ENCODE results near the gene TNK2. TPM values are rescaled to one million over a fixed set of nuclear protein-coding genes. Genes with fewer than 3 reads are reported as not detected.

TNK2 gene
- total RNA-seq, 1 experiment from 2014 or later: 55.1 TPM

DNA sequence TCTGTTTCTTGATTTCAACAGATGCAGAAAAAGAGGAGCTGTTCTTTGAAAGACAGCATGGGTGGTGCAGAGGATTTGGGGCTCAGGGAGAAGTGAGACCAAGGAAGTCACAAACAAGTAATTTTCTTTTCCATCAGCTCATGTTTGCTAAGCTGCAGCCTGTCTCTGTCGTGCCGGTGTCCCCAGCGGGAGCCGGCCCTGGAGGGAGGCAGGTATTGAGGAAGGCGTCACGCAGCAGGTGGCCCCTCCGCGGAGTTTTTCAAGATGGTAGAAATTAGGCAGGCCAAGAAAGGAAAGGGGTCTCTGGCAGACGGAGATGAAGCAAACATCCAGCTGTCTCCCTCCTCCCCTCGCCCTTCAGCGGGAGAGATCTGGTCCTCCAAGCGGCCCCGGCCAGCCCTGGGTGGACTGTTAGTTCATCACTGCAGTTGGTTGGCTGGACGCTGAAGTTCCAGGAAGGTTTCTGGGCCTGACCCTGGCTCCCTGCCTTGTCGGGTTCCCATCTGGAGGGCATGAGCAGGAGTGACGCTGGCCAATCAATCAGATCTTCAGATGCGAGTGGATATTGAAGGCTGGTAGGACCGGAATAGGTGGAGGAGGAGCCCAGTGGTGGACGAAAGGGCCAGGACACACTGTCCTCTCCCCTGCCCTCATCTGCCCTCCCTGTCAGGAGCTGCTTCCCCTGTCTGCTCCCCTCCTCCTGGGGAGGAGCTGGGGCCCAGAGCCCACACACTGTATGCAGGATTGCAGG is 68.9 kb downstream of the TNK2 start:
- POLR2A ChIA-PET: no interaction called here
- no peaks in the 10 kb centered on the region for H3K9me2 ChIP-seq (ENCODE audit: insufficient read depth)
- H3K4me3 ChIP-seq (replicated peaks in 1 of 2; ENCODE audit: low read depth in 1 of 2, low read length in 2 of 2): no peak overlapping the region
- CTCF ChIA-PET: no interaction called here
- H3K36me3 ChIP-seq (ENCODE audit: control insufficient read depth in 1 of 2, insufficient read depth in 2 of 2, low read length in 2 of 2): no peaks in the 10 kb centered on the region
- TF ChIP-seq SP1 (IDR thresholded peaks at IDR 0.05; ENCODE audit: low read depth): no peak
- H3K9me3 ChIP-seq (ENCODE audit: control insufficient read depth in 1 of 2, insufficient read depth in 1 of 2, low read depth in 1 of 2, low read length in 2 of 2): no peaks in the 10 kb centered on the region
- no peak overlapping the region for H2AFZ ChIP-seq (ENCODE audit: low read depth, low read length, poor library complexity, severe bottlenecking)
- no TSS peak for BruUV-seq (replicated peaks)
- H3K27me3 ChIP-seq (ENCODE audit: insufficient read depth, low read length): no peaks in the 10 kb centered on the region
- H3K27ac ChIP-seq (ENCODE audit: low read depth, low read length): no peak overlapping the region
- H4K20me1 ChIP-seq (ENCODE audit: insufficient read depth): no peaks in the 10 kb centered on the region
- H3K9ac ChIP-seq (ENCODE audit: low read length): no peak overlapping the region
- ATAC-seq: no peak; the same call in 1 of the 2 replicates
- RAD21 ChIA-PET (ENCODE audit: low non-redundant PET in 1 of 2, low total read pairs in 2 of 2, uncharacterized antibody in 2 of 2, unreplicated experiment in 2 of 2): no interaction called here
- intact Hi-C loops (cut with micrococcal nuclease): no loop called here
- no peaks in the 10 kb centered on the region for H3K79me2 ChIP-seq (ENCODE audit: insufficient read depth, low read length)
- H3K4me2 ChIP-seq (ENCODE audit: low read length): no peak overlapping the region
- no peaks in the 10 kb centered on the region for H3K4me1 ChIP-seq (ENCODE audit: control insufficient read depth in 1 of 2, insufficient read depth in 2 of 2, low read length in 2 of 2)
- DNase-seq (ENCODE audit: low read depth, low spot score): no peak

DNA sequence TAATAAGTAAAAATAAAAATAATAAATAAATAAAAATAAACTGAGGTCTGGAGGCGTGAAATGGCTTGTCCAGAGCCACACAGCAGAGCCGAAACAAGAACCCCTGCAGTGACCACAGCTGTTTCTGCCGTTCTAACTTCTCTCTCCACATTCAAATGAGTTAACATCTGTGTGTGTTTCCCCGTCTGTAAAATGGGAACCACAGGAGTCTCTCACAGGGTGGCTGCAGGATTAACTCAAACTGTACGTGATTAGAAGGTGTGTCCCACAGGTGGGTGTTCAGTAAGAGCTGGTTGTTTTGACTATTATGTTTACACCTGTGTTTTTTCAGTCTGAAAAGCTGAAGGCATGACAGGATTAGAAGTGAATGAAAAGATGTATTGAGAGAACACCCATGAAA is 69.6 kb downstream of the TNK2 start:
- no peak for DNase-seq (ENCODE audit: low read depth, low spot score)
- Histone ChIP-seq H3K4me2 (ENCODE audit: low read length) (no peak overlapping the region), H3K4me3 (replicated peaks in 1 of 2; ENCODE audit: low read depth in 1 of 2, low read length in 2 of 2) (no peak overlapping the region), H3K4me1 (ENCODE audit: control insufficient read depth in 1 of 2, insufficient read depth in 2 of 2, low read length in 2 of 2) (no peaks in the 10 kb centered on the region), H3K9me2 (ENCODE audit: insufficient read depth) (no peaks in the 10 kb centered on the region), H3K36me3 (ENCODE audit: control insufficient read depth in 1 of 2, insufficient read depth in 2 of 2, low read length in 2 of 2) (no peaks in the 10 kb centered on the region), H3K9ac (ENCODE audit: low read length) (no peak overlapping the region), H3K9me3 (ENCODE audit: control insufficient read depth in 1 of 2, insufficient read depth in 1 of 2, low read depth in 1 of 2, low read length in 2 of 2) (no peaks in the 10 kb centered on the region), H3K27me3 (ENCODE audit: insufficient read depth, low read length) (no peaks in the 10 kb centered on the region), H3K79me2 (ENCODE audit: insufficient read depth, low read length) (no peaks in the 10 kb centered on the region), H3K27ac (ENCODE audit: low read depth, low read length) (no peak overlapping the region), H2AFZ (ENCODE audit: low read depth, low read length, poor library complexity, severe bottlenecking) (no peak overlapping the region), H4K20me1 (ENCODE audit: insufficient read depth) (no peaks in the 10 kb centered on the region)
- ChIA-PET POLR2A (no interaction called here), RAD21 (ENCODE audit: low non-redundant PET in 1 of 2, low total read pairs in 2 of 2, uncharacterized antibody in 2 of 2, unreplicated experiment in 2 of 2) (no interaction called here), CTCF (no interaction called here)
- TF ChIP-seq CBX3 (IDR thresholded peaks at IDR 0.05; ENCODE audit: low read depth) (no peak), POLR2AphosphoS5 (IDR thresholded peaks at IDR 0.05; ENCODE audit: low read depth, low read length) (no peak), SP1 (IDR thresholded peaks at IDR 0.05; ENCODE audit: low read depth) (no peak), EZH2phosphoT487 (IDR thresholded peaks at IDR 0.05; ENCODE audit: borderline replicate concordance) (no peak), YY1 (IDR thresholded peaks at IDR 0.05; ENCODE audit: extremely low read depth, insufficient replicate concordance, low read depth, low read length) (no peak), EZH2 (IDR thresholded peaks at IDR 0.05) (no peak)
- TF ChIP-seq, protein P1, sequence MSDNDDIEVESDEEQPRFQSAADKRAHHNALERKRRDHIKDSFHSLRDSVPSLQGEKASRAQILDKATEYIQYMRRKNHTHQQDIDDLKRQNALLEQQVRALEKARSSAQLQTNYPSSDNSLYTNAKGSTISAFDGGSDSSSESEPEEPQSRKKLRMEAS (IDR thresholded peaks at IDR 0.05): no peak
- BruUV-seq (replicated peaks): no TSS peak
- intact Hi-C loops (cut with micrococcal nuclease): no loop called here
- ATAC-seq: no peak

Data from HCT116 (cell line).